H1 (cell line): ENCODE measurements around the gene ST8SIA3. TPM values are rescaled to one million over a fixed set of nuclear protein-coding genes. Genes with fewer than 3 reads are reported as not detected.
A peak's percentile ranks its signal among the peaks of the same experiment; 100 is the strongest.

ENCODE experiments used
- CTCF ChIA-PET: fragments of 300-600 bp; sonication (Branson Sonifier 250); formaldehyde crosslinking; loops from one replicate; lab custom pipeline; 2021; ENCODE audit not compliant: partially characterized antibody; lab: Charles Lee
- POLR2A ChIA-PET: fragments of 300-600 bp; sonication (Branson Sonifier 250); formaldehyde crosslinking; loops from one replicate; lab custom pipeline; 2021; ENCODE audit warnings: inconsistent platforms; ENCODE audit not compliant: partially characterized antibody; lab: Charles Lee
- DNase-seq, 2 experiments: peaks; one replicate each; pipeline versions ENCODE4 v3.0.0 to v3.0.0-alpha.2; 2010 to 2022; ENCODE audit warnings: low spot score in 2 of 2, low read depth in 1 of 2, mixed read lengths in 1 of 2
- FAIRE-seq: peaks from 2 replicates; lab custom pipeline; 2011; peaks lifted over from hg19 to GRCh38; lab: Jason Lieb, UNC
- H2AFZ ChIP-seq: 2 replicates; pipeline ENCODE4 v1.8.1; 2012; ENCODE audit warnings: low read length, inconsistent platforms
- H2AK5ac ChIP-seq: 2 replicates; pipeline ENCODE4 v1.6.1; 2013; ENCODE audit warnings: low read depth, low read length
- H2BK120ac ChIP-seq: replicated peaks from 2 replicates; pipeline ENCODE3; 2013; ENCODE audit warnings: low read depth, low read length, inconsistent platforms
- H2BK12ac ChIP-seq: 2 replicates; pipeline ENCODE4 v1.6.1; 2013; ENCODE audit warnings: low read depth, low read length
- H2BK15ac ChIP-seq: 2 replicates; pipeline ENCODE4 v1.6.1; 2013; ENCODE audit warnings: low read length
- H2BK20ac ChIP-seq: 2 replicates; pipeline ENCODE4 v1.6.1; 2013; ENCODE audit warnings: low read length
- H2BK5ac ChIP-seq: 2 replicates; pipeline ENCODE4 v1.6.1; 2013; ENCODE audit warnings: low read depth, low read length
- H3K14ac ChIP-seq: 2 replicates; pipeline ENCODE4 v1.6.1; 2013; ENCODE audit warnings: inconsistent platforms; ENCODE audit not compliant: insufficient read length
- H3K18ac ChIP-seq: 2 replicates; pipeline ENCODE4 v1.6.1; 2013; ENCODE audit warnings: low read length; ENCODE audit errors: extremely low read depth
- H3K23ac ChIP-seq: 2 replicates; pipeline ENCODE4 v1.6.1; 2013; ENCODE audit warnings: inconsistent platforms; ENCODE audit not compliant: insufficient read length
- H3K23me2 ChIP-seq: 2 replicates; pipeline ENCODE4 v1.6.1; 2013; ENCODE audit warnings: low read depth, low read length
- H3K27ac ChIP-seq: 2 replicates; pipeline ENCODE4 v1.6.1; 2011; ENCODE audit warnings: low read depth, low read length, inconsistent platforms
- H3K27me3 ChIP-seq, 4 experiments: replicated peaks in 1 of 4; 1 replicate in 1 of 4; 2 replicates in 3 of 4; pipeline versions ENCODE4 v1.6.1 to v1.8.1; 2011 to 2013; ENCODE audit warnings: low read length in 3 of 4, mild to moderate bottlenecking in 3 of 4, inconsistent platforms in 2 of 4, mixed read lengths in 2 of 4, moderate library complexity in 1 of 4; ENCODE audit not compliant: control insufficient read depth in 3 of 4, insufficient read depth in 3 of 4; ENCODE audit errors: extremely low read depth in 1 of 4
- H3K36me3 ChIP-seq, 4 experiments: 2 replicates each; pipeline versions ENCODE4 v1.6.1 to v1.8.1; 2011 to 2013; ENCODE audit warnings: mild to moderate bottlenecking in 4 of 4, low read length in 3 of 4, moderate library complexity in 2 of 4, control low read depth in 1 of 4, inconsistent platforms in 1 of 4; ENCODE audit not compliant: insufficient read depth in 4 of 4, control insufficient read depth in 2 of 4
- H3K4ac ChIP-seq: replicated peaks from 2 replicates; pipeline ENCODE3; 2013; ENCODE audit warnings: low read length, low read depth, mixed read lengths, inconsistent platforms; ENCODE audit not compliant: insufficient read length
- H3K4me1 ChIP-seq, 4 experiments: replicated peaks in 1 of 4; 1 replicate in 1 of 4; 2 replicates in 3 of 4; pipeline versions ENCODE4 v1.6.1 to v1.8.1; 2011 to 2013; ENCODE audit warnings: low read length in 3 of 4, inconsistent platforms in 2 of 4, mixed read lengths in 1 of 4; ENCODE audit not compliant: insufficient read depth in 4 of 4, control insufficient read depth in 3 of 4
- H3K4me2 ChIP-seq, 2 experiments: 2 replicates each; pipeline versions ENCODE4 v1.6.1 to v1.8.1; 2011 to 2013; ENCODE audit warnings: low read depth in 2 of 2, low read length in 2 of 2, control low read depth in 1 of 2, inconsistent platforms in 1 of 2, mild to moderate bottlenecking in 1 of 2; ENCODE audit not compliant: insufficient read depth in 1 of 2
- H3K4me3 ChIP-seq, 4 experiments: fragments of 200-600, 300-600 bp in 1 of 4; sonication (generic), shearing (Covaris generic), sonication (Bioruptor Twin) in 1 of 4; 2 replicates each; pipeline versions ENCODE4 v1.5.1 to v1.8.1; 2011 to 2016; ENCODE audit warnings: low read length in 4 of 4, low read depth in 3 of 4, control low read depth in 2 of 4, inconsistent platforms in 2 of 4, mild to moderate bottlenecking in 2 of 4, mixed read lengths in 1 of 4, moderate library complexity in 1 of 4; ENCODE audit not compliant: insufficient read depth in 2 of 4; ENCODE audit errors: extremely low read depth in 1 of 4
- H3K56ac ChIP-seq: replicated peaks from 2 replicates; pipeline ENCODE3; 2013; ENCODE audit warnings: low read depth, mild to moderate bottlenecking, mixed read lengths, low read length, inconsistent platforms; ENCODE audit not compliant: insufficient read length
- H3K79me1 ChIP-seq: 2 replicates; pipeline ENCODE4 v1.6.1; 2013; ENCODE audit warnings: low read depth, low read length, control low read depth
- H3K79me2 ChIP-seq, 2 experiments: 2 replicates each; pipeline versions ENCODE4 v1.6.1 to v1.8.1; 2012 to 2013; ENCODE audit warnings: low read length in 2 of 2, mild to moderate bottlenecking in 2 of 2, inconsistent platforms in 1 of 2; ENCODE audit not compliant: insufficient read depth in 2 of 2, control insufficient read depth in 1 of 2
- H3K9ac ChIP-seq, 4 experiments: replicated peaks in 1 of 4; 1 replicate in 1 of 4; 2 replicates in 3 of 4; pipeline versions ENCODE4 v1.6.1 to v1.8.1; 2011 to 2013; ENCODE audit warnings: low read depth in 3 of 4, low read length in 3 of 4, control low read depth in 2 of 4, mild to moderate bottlenecking in 2 of 4, moderate library complexity in 2 of 4, inconsistent platforms in 1 of 4; ENCODE audit errors: extremely low read depth in 1 of 4
- H3K9me3 ChIP-seq, 2 experiments: 2 replicates each; pipeline versions ENCODE4 v1.6.1 to v1.8.1; 2012 to 2013; ENCODE audit warnings: mild to moderate bottlenecking in 2 of 2, moderate library complexity in 2 of 2, control low read depth in 1 of 2, inconsistent platforms in 1 of 2, low read depth in 1 of 2, low read length in 1 of 2, mixed read lengths in 1 of 2; ENCODE audit not compliant: insufficient read depth in 2 of 2
- H4K20me1 ChIP-seq, 2 experiments: replicated peaks in 1 of 2; 2 replicates each; pipeline versions ENCODE3 to v1.8.1; 2011 to 2013; ENCODE audit warnings: inconsistent platforms in 2 of 2, low read length in 2 of 2, mild to moderate bottlenecking in 1 of 2; ENCODE audit not compliant: insufficient read depth in 2 of 2, control insufficient read depth in 1 of 2
- H4K5ac ChIP-seq: 2 replicates; pipeline ENCODE4 v1.6.1; 2013; ENCODE audit warnings: low read length, low read depth, mixed read lengths, inconsistent platforms; ENCODE audit not compliant: insufficient read length
- H4K8ac ChIP-seq: 2 replicates; pipeline ENCODE4 v1.8.0; 2013; ENCODE audit warnings: mild to moderate bottlenecking, moderate library complexity, low read length, inconsistent platforms; ENCODE audit not compliant: insufficient read depth; ENCODE audit errors: extremely low read depth
- H4K91ac ChIP-seq: replicated peaks from 2 replicates; pipeline ENCODE3; 2013; ENCODE audit warnings: low read length, mixed read lengths, inconsistent platforms; ENCODE audit not compliant: insufficient read length
- SP2 ChIP-seq: IDR thresholded peaks from 2 replicates; pipeline ENCODE4 v1.6.1; 2012; ENCODE audit warnings: mild to moderate bottlenecking, low read length, inconsistent platforms
- SP4 ChIP-seq: IDR thresholded peaks from 2 replicates; pipeline ENCODE4 v1.6.1; 2012; ENCODE audit warnings: low read length, inconsistent platforms
- WGBS, 2 experiments: shearing (Covaris generic) in 1 of 2; methylation state at CpG; one replicate each; pipeline versions ENCODE4 v1.1.6 to v1.1.7; 2013 to 2015; ENCODE audit warnings: low lambda C conversion rate in 2 of 2, mixed read lengths in 2 of 2, inconsistent platforms in 1 of 2, low coverage in 1 of 2, missing lambda C conversion rate in 1 of 2; ENCODE audit not compliant: insufficient replicate concordance in 2 of 2, insufficient coverage in 1 of 2, insufficient read length in 1 of 2; ENCODE audit errors: extremely low coverage in 1 of 2, missing lambda C conversion rate in 1 of 2; 5-methylcytosine and 5-hydroxymethylcytosine counted together
- polyA plus RNA-seq, 7 experiments: library from polyadenylated mRNA; depleted of rRNA in 3 of 7; stranded (reverse) in 5 of 7; unstranded in 2 of 7; fragments of >200 nt in 5 of 7; fragments of 200-250 nt in 2 of 7; gene quantifications; 1 replicate in 5 of 7; 2 replicates in 1 of 7; 4 replicates in 1 of 7; pipeline versions ENCODE4 v1.2.1 to v1.2.3, GENCODE V29; 2011 to 2013; ENCODE audit warnings: missing spikeins in 2 of 7, mixed read lengths in 2 of 7
- total RNA-seq: library from RNA; stranded (reverse); fragmentation: NEBNext Ultra II Directional; extraction: Animal tissue kit (Norgen Biotek cat#: 25700); gene quantifications from 2 replicates; pipeline ENCODE4 v1.2.1, GENCODE V29; 2021

The ST8SIA3 gene
- total and polyA plus RNA-seq, 2 of the 8 experiments (the other 6 are each of a cell fraction or from before 2014, with no cell fraction given): 1.2 to 3.7 TPM

DNA sequence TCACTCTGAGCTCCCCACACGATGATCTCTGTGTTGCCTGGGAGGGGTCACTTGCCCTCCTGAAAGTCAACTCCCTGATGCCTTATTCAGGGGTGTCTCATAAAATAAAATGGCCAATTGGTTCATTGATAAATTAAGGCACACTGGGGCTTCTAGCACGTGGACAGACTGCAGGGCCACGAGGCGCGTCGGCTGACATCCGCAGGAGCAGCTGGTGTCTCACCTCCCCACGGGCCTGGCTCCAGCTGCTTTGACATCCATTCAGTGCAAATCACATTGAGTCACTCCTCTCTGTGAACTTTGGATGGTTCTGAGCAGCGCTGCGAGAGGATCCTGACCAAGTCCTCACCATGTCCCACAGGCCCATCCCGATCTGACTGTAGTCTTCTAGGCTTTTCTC is 4.6 kb upstream of the ST8SIA3 start:
- no peak for TF ChIP-seq SP4
- TF ChIP-seq SP2: no peak
- H3K27me3 ChIP-seq: peaks cover 0 to 11% (median 8%) of the 10 kb centered on the region in 4 experiments; a peak in 6 of 7 replicates

More for the DNA sequence above, 4.6 kb upstream of the ST8SIA3 start:
- no peak overlapping the region for H3K4ac ChIP-seq
- no peak overlapping the region for H2AK5ac ChIP-seq
- H3K18ac ChIP-seq: no peak overlapping the region
- H3K23ac ChIP-seq: no peak overlapping the region
- H2BK20ac ChIP-seq: no peak overlapping the region
- ChIA-PET CTCF (interaction anchor here (0.9 kb wide), 1 partner anchor 21 kb away, joined by 3 read pairs; no protein-coding TSS in a partner anchor), POLR2A (no interaction called here)
- no peak overlapping the region for H3K14ac ChIP-seq
- no peaks in the 10 kb centered on the region for H3K36me3 ChIP-seq
- no peak overlapping the region for H2BK120ac ChIP-seq
- H2BK5ac ChIP-seq: no peak overlapping the region
- no peak overlapping the region for H3K9ac ChIP-seq
- no peak overlapping the region for H2BK12ac ChIP-seq
- FAIRE-seq (no peak), DNase-seq (no peak)
- H3K9me3 ChIP-seq: no peaks in the 10 kb centered on the region
- no peak overlapping the region; the same call in 1 of the 2 replicates for H4K8ac ChIP-seq
- peaks cover 0 to 7% (median 4%) of the 10 kb centered on the region in 4 experiments; a peak in 5 of 7 replicates for H3K4me1 ChIP-seq
- peak overlapping the region; percentile 41 for H4K91ac ChIP-seq
- peaks cover 4% of the 10 kb centered on the region; the same call in 1 of the 2 replicates for H3K23me2 ChIP-seq
- H3K27ac ChIP-seq: no peak overlapping the region
- H3K4me2 ChIP-seq: no peak overlapping the region
- no peaks in the 10 kb centered on the region for H3K79me1 ChIP-seq
- H3K4me3 ChIP-seq: no peak overlapping the region
- no peak overlapping the region for H3K56ac ChIP-seq
- no peak overlapping the region for H2BK15ac ChIP-seq
- H4K20me1 ChIP-seq: no peaks in the 10 kb centered on the region
- no peak overlapping the region for H2AFZ ChIP-seq
- no peak overlapping the region for H4K5ac ChIP-seq
- WGBS, 2 experiments: 94% methylated on average over 11 of the region's 11 CpGs; no CpG with 5 or more reads in 1 of the 2 experiments
- H3K79me2 ChIP-seq: no peaks in the 10 kb centered on the region
